ENCODE data around the gene ANK3. TPM values are rescaled to one million over a fixed set of nuclear protein-coding genes. Genes with fewer than 3 reads are reported as not detected.

Gene ANK3
- total RNA-seq, 2 donors from 2014 or later: 33.3 to 51.4 TPM

DNA sequence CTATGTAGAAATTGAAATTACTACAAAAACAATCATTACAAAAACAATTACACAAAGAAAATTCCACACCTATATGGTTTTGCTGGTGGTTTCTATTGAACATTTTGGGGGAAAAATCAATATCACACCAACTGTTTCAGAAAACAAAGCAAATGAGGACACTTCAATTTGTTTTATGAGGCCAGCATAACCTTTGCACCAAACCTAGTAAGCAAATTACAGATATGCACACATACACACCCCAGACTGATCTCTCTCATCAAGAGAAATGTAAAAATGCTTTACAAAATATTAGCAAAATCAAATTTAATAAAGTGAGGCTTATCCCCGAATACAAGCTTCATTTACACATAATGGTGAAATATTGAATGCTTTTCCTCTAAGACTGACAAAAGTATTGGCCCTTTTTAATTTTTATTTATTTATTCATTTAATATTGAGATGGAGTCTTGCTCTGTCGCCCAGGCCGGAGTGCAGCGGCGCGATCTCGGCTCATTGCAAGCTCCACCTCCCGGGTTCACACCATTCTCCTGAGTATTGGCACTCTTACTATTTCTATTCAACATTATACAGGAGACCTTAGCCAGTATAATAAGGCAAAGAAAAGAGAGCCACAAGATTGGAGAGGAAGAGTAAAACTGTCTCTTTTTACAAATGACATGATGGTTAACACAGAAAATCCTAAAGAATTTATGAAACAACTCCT lies 13.6 kb upstream of the ANK3 start:
- DNase-seq (no peak), ATAC-seq (replicated peaks in 1 of 2) (no peak)
- H3K27ac Mint-ChIP-seq: no peak overlapping the region
- H3K9me3 Mint-ChIP-seq: no peaks in the 10 kb centered on the region
- no peak overlapping the region for H3K4me3 Mint-ChIP-seq
- H3K27me3 Mint-ChIP-seq (ENCODE audit: low read depth): no peaks in the 10 kb centered on the region
- H3K4me1 Mint-ChIP-seq (ENCODE audit: low read depth): no peaks in the 10 kb centered on the region
- no peaks in the 10 kb centered on the region for H3K36me3 Mint-ChIP-seq (ENCODE audit: insufficient read depth in 2 of 2)

- Mint-ChIP-seq H3K27me3 (ENCODE audit: low read depth) (no peaks in the 10 kb centered on the region), H3K4me1 (ENCODE audit: low read depth) (peaks cover 4% of the 10 kb centered on the region), H3K36me3 (ENCODE audit: insufficient read depth in 2 of 2) (no peaks in the 10 kb centered on the region), H3K27ac (no peak overlapping the region), H3K9me3 (no peaks in the 10 kb centered on the region), H3K4me3 (no peak overlapping the region)
- ATAC-seq (replicated peaks in 1 of 2) (no peak), DNase-seq (no peak)
These were observed 10.7 kb upstream of the ANK3 start for GRCh38 chr10:60400366-60400765.

GRCh38 chr10:60399328-60399727 lies 9.7 kb upstream of the ANK3 start:
- Mint-ChIP-seq H3K9me3 (no peaks in the 10 kb centered on the region), H3K4me3 (no peak overlapping the region), H3K27ac (no peak overlapping the region), H3K27me3 (ENCODE audit: low read depth) (no peaks in the 10 kb centered on the region), H3K36me3 (ENCODE audit: insufficient read depth in 2 of 2) (no peaks in the 10 kb centered on the region), H3K4me1 (ENCODE audit: low read depth) (peaks cover 11% of the 10 kb centered on the region)
- ATAC-seq (replicated peaks in 1 of 2): no peak
- DNase-seq: no peak

DNA sequence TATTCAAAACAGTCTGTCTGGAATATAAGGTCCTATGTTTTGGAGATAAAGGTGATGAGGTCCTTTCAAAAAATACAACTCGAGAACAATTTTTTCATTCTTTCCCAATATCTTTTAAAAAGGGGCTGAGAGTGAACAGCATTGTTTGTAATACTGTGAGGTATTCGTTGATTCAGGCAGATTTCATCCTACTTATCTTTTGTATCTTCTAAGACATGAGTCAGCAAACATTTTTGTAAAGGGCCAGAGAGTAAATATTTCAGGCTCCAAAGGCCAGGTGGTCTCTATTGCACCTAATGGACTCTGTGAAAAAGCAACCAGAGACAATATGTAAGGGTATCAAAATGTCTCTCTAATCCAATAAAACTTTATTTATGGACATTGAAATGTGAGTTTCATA lies 8.1 kb upstream of the ANK3 start:
- Mint-ChIP-seq H3K4me1 (ENCODE audit: low read depth) (peaks cover 16% of the 10 kb centered on the region), H3K36me3 (ENCODE audit: insufficient read depth in 2 of 2) (no peaks in the 10 kb centered on the region), H3K9me3 (no peaks in the 10 kb centered on the region), H3K27me3 (ENCODE audit: low read depth) (no peaks in the 10 kb centered on the region), H3K4me3 (no peak overlapping the region), H3K27ac (no peak overlapping the region)
- ATAC-seq (replicated peaks in 1 of 2) (no peak), DNase-seq (no peak)

GRCh38 chr10:60396766-60397165 lies 7.1 kb upstream of the ANK3 start:
- Mint-ChIP-seq H3K4me3 (no peak overlapping the region), H3K4me1 (ENCODE audit: low read depth) (peaks cover 16% of the 10 kb centered on the region), H3K27ac (no peak overlapping the region), H3K9me3 (no peaks in the 10 kb centered on the region), H3K36me3 (ENCODE audit: insufficient read depth in 2 of 2) (no peaks in the 10 kb centered on the region), H3K27me3 (ENCODE audit: low read depth) (no peaks in the 10 kb centered on the region)
- DNase-seq: no peak
- ATAC-seq (replicated peaks in 1 of 2): no peak

DNA sequence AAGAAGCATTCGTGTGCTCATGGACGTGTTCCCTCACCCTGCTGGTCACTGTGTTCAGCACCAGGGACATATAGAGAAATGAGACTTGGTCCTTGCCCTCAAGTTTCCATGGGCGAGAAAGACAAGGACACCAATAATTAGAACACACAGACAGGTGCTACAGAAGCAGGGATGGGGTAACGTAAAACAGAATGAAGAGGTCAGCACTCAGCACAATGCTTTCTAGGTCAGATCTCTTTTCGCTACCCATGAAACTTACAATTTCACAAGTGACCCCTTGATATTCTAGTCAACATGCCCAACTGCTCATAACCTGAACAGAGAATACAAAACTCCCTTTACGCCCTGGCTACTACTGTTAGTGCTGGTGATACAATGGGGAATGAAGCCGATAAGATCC lies 6.0 kb upstream of the ANK3 start:
- no peak for DNase-seq

DNA sequence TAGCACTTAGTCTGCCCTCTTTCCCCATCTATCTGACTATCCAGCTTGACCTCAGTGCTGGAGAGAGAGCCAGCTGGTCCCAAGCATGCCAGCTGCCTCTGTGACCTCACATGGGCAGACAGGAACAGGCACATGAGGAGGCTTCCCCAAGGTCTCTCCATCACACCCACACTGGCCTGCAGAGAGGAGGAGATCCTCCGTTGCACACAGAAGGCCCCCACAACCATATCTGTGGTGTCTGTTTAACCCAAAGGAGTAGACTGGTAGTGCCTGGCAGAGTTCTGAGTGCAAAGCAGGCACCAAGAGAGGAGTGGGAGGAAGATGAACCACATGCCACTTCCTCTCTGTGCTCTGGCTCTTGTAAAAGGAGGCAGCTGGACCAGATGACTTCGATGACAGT lies 4.8 kb upstream of the ANK3 start:
- no peaks in the 10 kb centered on the region for H3K27me3 Mint-ChIP-seq (ENCODE audit: low read depth)
- H3K9me3 Mint-ChIP-seq: no peaks in the 10 kb centered on the region
- peaks cover 21% of the 10 kb centered on the region for H3K4me1 Mint-ChIP-seq (ENCODE audit: low read depth)
- H3K36me3 Mint-ChIP-seq (ENCODE audit: insufficient read depth in 2 of 2): no peaks in the 10 kb centered on the region
- DNase-seq (peak; percentile 9 to 31), ATAC-seq (replicated peaks in 1 of 2) (peak; percentile 80 to 91)
- no peak overlapping the region for H3K4me3 Mint-ChIP-seq
- H3K27ac Mint-ChIP-seq: no peak overlapping the region

More for the DNA sequence above, 6.0 kb upstream of the ANK3 start:
- no peak overlapping the region for H3K27ac Mint-ChIP-seq
- H3K4me1 Mint-ChIP-seq (ENCODE audit: low read depth): peaks cover 16% of the 10 kb centered on the region
- no peaks in the 10 kb centered on the region for H3K9me3 Mint-ChIP-seq
- H3K4me3 Mint-ChIP-seq: no peak overlapping the region
- H3K27me3 Mint-ChIP-seq (ENCODE audit: low read depth): no peaks in the 10 kb centered on the region
- ATAC-seq (replicated peaks in 1 of 2): no peak
- no peaks in the 10 kb centered on the region for H3K36me3 Mint-ChIP-seq (ENCODE audit: insufficient read depth in 2 of 2)

DNA sequence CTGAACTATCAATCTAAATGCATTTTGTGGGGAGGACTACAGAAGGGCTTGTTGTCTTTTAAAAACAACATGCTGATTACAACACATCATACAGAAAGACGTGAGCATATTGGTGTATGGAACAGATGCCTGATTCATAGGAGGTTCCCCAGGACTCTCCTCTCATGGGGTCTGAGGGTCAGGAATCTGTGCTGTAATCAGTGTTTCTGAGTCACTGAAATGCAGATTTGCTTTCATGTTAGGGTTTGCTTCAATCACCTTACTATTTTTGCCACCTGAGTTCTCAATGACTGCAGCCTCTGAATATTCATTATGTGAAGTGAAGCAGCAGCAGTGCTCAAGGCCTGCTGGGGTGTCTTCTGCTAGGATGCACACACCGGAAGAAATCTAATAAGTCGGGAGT lies 550 bp upstream of the ANK3 start:
- DNase-seq (no peak), ATAC-seq (replicated peaks in 1 of 2) (no peak)
- Mint-ChIP-seq H3K4me1 (ENCODE audit: low read depth) (peaks cover 25% of the 10 kb centered on the region), H3K9me3 (no peaks in the 10 kb centered on the region), H3K27me3 (ENCODE audit: low read depth) (no peaks in the 10 kb centered on the region), H3K4me3 (no peak overlapping the region), H3K36me3 (ENCODE audit: insufficient read depth in 2 of 2) (no peaks in the 10 kb centered on the region), H3K27ac (no peak overlapping the region)

- H3K27me3 Mint-ChIP-seq (ENCODE audit: low read depth): no peaks in the 10 kb centered on the region
- no peaks in the 10 kb centered on the region for H3K36me3 Mint-ChIP-seq (ENCODE audit: insufficient read depth in 2 of 2)
- H3K4me1 Mint-ChIP-seq (ENCODE audit: low read depth): peaks cover 14% of the 10 kb centered on the region
- H3K27ac Mint-ChIP-seq: no peak overlapping the region
- no peaks in the 10 kb centered on the region for H3K9me3 Mint-ChIP-seq
- no peak overlapping the region for H3K4me3 Mint-ChIP-seq
- no peak for DNase-seq
- peak in 1 of 2 donors; percentile 34 for ATAC-seq (replicated peaks in 1 of 2)
These were observed 870 bp downstream of the ANK3 start for GRCh38 chr10:60388709-60389301.

- no peak for ATAC-seq (replicated peaks in 1 of 2)
- Mint-ChIP-seq H3K4me3 (no peak overlapping the region), H3K27me3 (ENCODE audit: low read depth) (no peaks in the 10 kb centered on the region), H3K27ac (no peak overlapping the region), H3K36me3 (ENCODE audit: insufficient read depth in 2 of 2) (no peaks in the 10 kb centered on the region), H3K4me1 (ENCODE audit: low read depth) (peaks cover 14% of the 10 kb centered on the region), H3K9me3 (no peaks in the 10 kb centered on the region)
- DNase-seq: no peak
These were observed 1.5 kb downstream of the ANK3 start for GRCh38 chr10:60388116-60388625.

GRCh38 chr10:60387531-60387930 lies 2.1 kb downstream of the ANK3 start:
- Mint-ChIP-seq H3K27me3 (ENCODE audit: low read depth) (no peaks in the 10 kb centered on the region), H3K9me3 (no peaks in the 10 kb centered on the region), H3K27ac (no peak overlapping the region)

GRCh38 chr10:60385399-60385738 lies 4.3 kb downstream of the ANK3 start:
- H3K4me1 Mint-ChIP-seq (ENCODE audit: low read depth): peaks cover 14% of the 10 kb centered on the region
- H3K9me3 Mint-ChIP-seq: no peaks in the 10 kb centered on the region
- no peaks in the 10 kb centered on the region for H3K27me3 Mint-ChIP-seq (ENCODE audit: low read depth)
- peak overlapping the region; percentile 11 for H3K27ac Mint-ChIP-seq
- H3K36me3 Mint-ChIP-seq (ENCODE audit: insufficient read depth in 2 of 2): no peaks in the 10 kb centered on the region
- H3K4me3 Mint-ChIP-seq: no peak overlapping the region
- no peak for ATAC-seq (replicated peaks in 1 of 2)
- DNase-seq: no peak

More at GRCh38 chr10:60387531-60387930, 2.1 kb downstream of the ANK3 start:
- DNase-seq (no peak), ATAC-seq (replicated peaks in 1 of 2) (no peak)
- no peak overlapping the region for H3K4me3 Mint-ChIP-seq
- H3K36me3 Mint-ChIP-seq (ENCODE audit: insufficient read depth in 2 of 2): no peaks in the 10 kb centered on the region
- H3K4me1 Mint-ChIP-seq (ENCODE audit: low read depth): peaks cover 14% of the 10 kb centered on the region

GRCh38 chr10:60384708-60385398 lies 4.8 kb downstream of the ANK3 start:
- DNase-seq: no peak
- Mint-ChIP-seq H3K9me3 (no peaks in the 10 kb centered on the region), H3K4me3 (no peak overlapping the region), H3K36me3 (ENCODE audit: insufficient read depth in 2 of 2) (no peaks in the 10 kb centered on the region), H3K4me1 (ENCODE audit: low read depth) (peaks cover 13% of the 10 kb centered on the region), H3K27me3 (ENCODE audit: low read depth) (no peaks in the 10 kb centered on the region), H3K27ac (no peak overlapping the region)
- ATAC-seq (replicated peaks in 1 of 2): no peak
